Thyroid gland (tissue), 4 donors: ENCODE measurements around the gene PTPRG.

Experiments used
- POLR2A ChIP-seq, 2 donors: fragments of 450-650 bp; IDR thresholded peaks; one replicate each; pipeline ENCODE4 v1.6.1; 2017; ENCODE audit warnings: antibody characterized with exemption in 2 of 2, mild to moderate bottlenecking in 2 of 2, moderate library complexity in 1 of 2
- TF ChIP-seq, protein P1 (sequence below), 6 experiments: fragments of 200-600 bp in 3 of 6; fragments of 450-650 bp in 3 of 6; sonication (generic) in 3 of 6; IDR thresholded peaks; one replicate each; pipeline ENCODE4 v1.5.1; 2016 to 2019; ENCODE audit warnings: antibody characterized with exemption in 6 of 6, mild to moderate bottlenecking in 2 of 6, inconsistent platforms in 1 of 6, moderate library complexity in 1 of 6

DNA sequence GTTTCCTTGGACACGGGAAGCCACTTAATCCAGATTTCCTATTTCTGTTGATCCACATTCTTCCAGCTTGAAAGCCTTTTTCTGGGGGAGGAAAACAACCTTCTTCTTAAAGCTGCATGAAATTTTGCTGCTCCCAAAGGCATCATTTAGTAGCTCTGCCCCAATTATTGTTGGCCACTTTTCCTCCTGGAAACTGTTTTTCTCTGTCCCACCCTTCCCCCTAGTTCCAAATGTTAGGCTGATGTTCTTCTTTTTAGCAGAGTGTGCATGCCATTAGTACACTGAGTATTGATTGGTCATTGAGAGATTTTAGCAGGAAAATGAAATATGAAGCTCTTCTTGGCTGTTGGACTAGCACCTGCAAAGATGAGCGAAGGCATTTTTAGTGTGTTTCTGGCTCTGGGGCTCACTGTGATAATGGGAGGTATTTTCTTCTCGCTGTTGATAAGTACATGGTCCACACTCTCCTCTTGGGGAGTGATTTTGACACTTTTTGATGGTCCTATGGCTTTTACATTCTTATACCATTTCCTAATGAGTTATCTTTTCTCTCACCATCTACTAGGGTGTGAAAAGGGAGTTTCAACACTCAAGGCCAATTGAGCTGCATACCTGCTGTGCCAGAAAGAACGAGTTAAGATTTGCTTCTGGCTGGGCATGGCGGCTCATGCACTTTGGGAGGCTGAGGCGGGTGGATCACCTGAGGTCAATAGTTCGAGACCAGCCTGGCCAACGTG, 200.5 kb downstream of the PTPRG start:
- TF ChIP-seq, protein P1, sequence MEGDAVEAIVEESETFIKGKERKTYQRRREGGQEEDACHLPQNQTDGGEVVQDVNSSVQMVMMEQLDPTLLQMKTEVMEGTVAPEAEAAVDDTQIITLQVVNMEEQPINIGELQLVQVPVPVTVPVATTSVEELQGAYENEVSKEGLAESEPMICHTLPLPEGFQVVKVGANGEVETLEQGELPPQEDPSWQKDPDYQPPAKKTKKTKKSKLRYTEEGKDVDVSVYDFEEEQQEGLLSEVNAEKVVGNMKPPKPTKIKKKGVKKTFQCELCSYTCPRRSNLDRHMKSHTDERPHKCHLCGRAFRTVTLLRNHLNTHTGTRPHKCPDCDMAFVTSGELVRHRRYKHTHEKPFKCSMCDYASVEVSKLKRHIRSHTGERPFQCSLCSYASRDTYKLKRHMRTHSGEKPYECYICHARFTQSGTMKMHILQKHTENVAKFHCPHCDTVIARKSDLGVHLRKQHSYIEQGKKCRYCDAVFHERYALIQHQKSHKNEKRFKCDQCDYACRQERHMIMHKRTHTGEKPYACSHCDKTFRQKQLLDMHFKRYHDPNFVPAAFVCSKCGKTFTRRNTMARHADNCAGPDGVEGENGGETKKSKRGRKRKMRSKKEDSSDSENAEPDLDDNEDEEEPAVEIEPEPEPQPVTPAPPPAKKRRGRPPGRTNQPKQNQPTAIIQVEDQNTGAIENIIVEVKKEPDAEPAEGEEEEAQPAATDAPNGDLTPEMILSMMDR (IDR thresholded peaks at IDR 0.05): no peak
- no peak for TF ChIP-seq POLR2A (IDR thresholded peaks at IDR 0.05)
